ENCODE measurements around the gene CD83. TPM values are rescaled to one million over a fixed set of nuclear protein-coding genes. Genes with fewer than 3 reads are reported as not detected.

The CD83 gene
- total and polyA plus RNA-seq, 2 of the 8 experiments (the other 6 are each of a cell fraction or from before 2014, with no cell fraction given): 4.6 to 8.5 TPM

DNA sequence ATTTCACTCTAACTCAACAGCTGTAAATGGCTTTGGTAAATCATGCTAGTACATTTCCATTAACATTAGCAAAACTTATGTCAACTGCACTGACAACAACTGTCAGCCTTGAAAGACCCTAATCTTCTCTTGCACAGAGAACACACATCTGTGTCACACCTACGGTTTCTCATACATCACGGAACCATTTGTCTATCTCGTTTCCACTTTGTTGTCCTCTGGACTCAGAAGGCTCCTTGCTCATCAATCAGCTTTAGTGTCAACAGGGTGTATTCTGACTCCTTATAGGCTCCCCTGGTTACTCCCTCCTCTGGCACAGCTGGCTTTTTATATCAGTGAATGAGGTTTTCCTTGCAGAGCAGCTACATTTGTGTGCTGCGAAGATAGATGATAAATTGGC lies 49.3 kb downstream of the CD83 start:
- H2AK5ac ChIP-seq (ENCODE audit: low read depth, low read length): no peak overlapping the region
- no peak overlapping the region for H2AFZ ChIP-seq (ENCODE audit: low read length)
- H3K4me3 ChIP-seq (ENCODE audit: extremely low read depth in 1 of 4, insufficient read depth in 2 of 4, low read depth in 3 of 4, low read length in 4 of 4): no peak overlapping the region
- no peak overlapping the region for H4K8ac ChIP-seq (ENCODE audit: extremely low read depth, insufficient read depth, low read length)
- H3K9ac ChIP-seq (replicated peaks in 1 of 4; ENCODE audit: extremely low read depth in 1 of 4, low read depth in 3 of 4, low read length in 3 of 4): no peak overlapping the region
- no peak overlapping the region for H3K4me2 ChIP-seq (ENCODE audit: insufficient read depth in 1 of 2, low read depth in 2 of 2, low read length in 2 of 2)
- H3K79me2 ChIP-seq (ENCODE audit: control insufficient read depth in 1 of 2, insufficient read depth in 2 of 2, low read length in 2 of 2): no peaks in the 10 kb centered on the region
- no peak overlapping the region for H3K4ac ChIP-seq (replicated peaks; ENCODE audit: insufficient read length, low read depth, low read length)
- H4K20me1 ChIP-seq (replicated peaks in 1 of 2; ENCODE audit: control insufficient read depth in 1 of 2, insufficient read depth in 2 of 2, low read length in 2 of 2): no peaks in the 10 kb centered on the region
- H2BK5ac ChIP-seq (ENCODE audit: low read depth, low read length): no peak overlapping the region
- TF ChIP-seq SP4 (IDR thresholded peaks at IDR 0.05; ENCODE audit: low read length) (no peak), PHF8 (conservative IDR thresholded peaks at IDR 0.05; ENCODE audit: low read depth, low read length) (no peak), USF2 (IDR thresholded peaks at IDR 0.05; ENCODE audit: low read length) (no peak), RXRA (IDR thresholded peaks at IDR 0.05; ENCODE audit: insufficient read depth, low read depth, low read length) (no peak), BCL11A (IDR thresholded peaks at IDR 0.05; ENCODE audit: low read depth in 2 of 2, low read length in 2 of 2) (no peak)
- no peak overlapping the region for H2BK20ac ChIP-seq (ENCODE audit: low read length)
- DNase-seq (ENCODE audit: low read depth in 1 of 2, low spot score in 2 of 2) (no peak), FAIRE-seq (no peak)
- H3K27ac ChIP-seq (ENCODE audit: low read depth, low read length): no peak overlapping the region
- no peak overlapping the region for H3K14ac ChIP-seq (ENCODE audit: insufficient read length)
- no peak overlapping the region for H2BK120ac ChIP-seq (replicated peaks; ENCODE audit: low read depth, low read length)
- no peak overlapping the region for H4K91ac ChIP-seq (replicated peaks; ENCODE audit: insufficient read length, low read length)
- ChIA-PET CTCF (ENCODE audit: partially characterized antibody) (interaction anchor here (0.6 kb wide), 2 partner anchors 12 to 444 kb away, joined by 3 read pairs; no protein-coding TSS in a partner anchor), POLR2A (ENCODE audit: partially characterized antibody) (no interaction called here)
- H3K23me2 ChIP-seq (ENCODE audit: low read depth, low read length): no peaks in the 10 kb centered on the region
- H3K4me1 ChIP-seq (replicated peaks in 1 of 4; ENCODE audit: control insufficient read depth in 3 of 4, insufficient read depth in 4 of 4, low read length in 3 of 4): peaks cover 0 to 5% (median 3%) of the 10 kb centered on the region in 4 experiments; a peak in 6 of 7 replicates
- WGBS, 2 experiments (ENCODE audit: extremely low coverage in 1 of 2, insufficient coverage in 1 of 2, insufficient read length in 1 of 2, insufficient replicate concordance in 2 of 2, low coverage in 1 of 2, low lambda C conversion rate in 2 of 2, missing lambda C conversion rate in 1 of 2): 98% methylated on average over 4 of the region's 4 CpGs; no CpG with 5 or more reads in 1 of the 2 experiments
- H3K36me3 ChIP-seq (ENCODE audit: control insufficient read depth in 2 of 4, insufficient read depth in 4 of 4, low read length in 3 of 4): peaks cover 0 to 5% (median 0%) of the 10 kb centered on the region in 4 experiments; a peak in 1 of 8 replicates
- no peak overlapping the region for H2BK12ac ChIP-seq (ENCODE audit: low read depth, low read length)
- no peak overlapping the region for H3K18ac ChIP-seq (ENCODE audit: extremely low read depth, low read length)
- no peak overlapping the region for H3K56ac ChIP-seq (replicated peaks; ENCODE audit: insufficient read length, low read depth, low read length)
- no peaks in the 10 kb centered on the region; a peak in 1 of 7 replicates for H3K27me3 ChIP-seq (replicated peaks in 1 of 4; ENCODE audit: control insufficient read depth in 3 of 4, extremely low read depth in 1 of 4, insufficient read depth in 3 of 4, low read length in 3 of 4)
- peaks cover 12% of the 10 kb centered on the region in 2 experiments; a peak in 3 of 4 replicates for H3K9me3 ChIP-seq (ENCODE audit: insufficient read depth in 2 of 2, low read depth in 1 of 2, low read length in 1 of 2)
- no peak overlapping the region for H2BK15ac ChIP-seq (ENCODE audit: low read length)
- no peak overlapping the region for H3K23ac ChIP-seq (ENCODE audit: insufficient read length)
- no peaks in the 10 kb centered on the region for H3K79me1 ChIP-seq (ENCODE audit: low read depth, low read length)
- H4K5ac ChIP-seq (ENCODE audit: insufficient read length, low read depth, low read length): no peak overlapping the region
